Right lung (tissue), 5 donors: ENCODE results near the gene ZNF846. TPM values are rescaled to one million over a fixed set of nuclear protein-coding genes. Genes with fewer than 3 reads are reported as not detected.

Source experiments
- polyA plus RNA-seq, 5 donors: library from polyadenylated mRNA; unstranded; fragments of 120-200 nt; gene quantifications; one replicate each; pipeline versions ENCODE4 v1.2.1 to v1.2.3, GENCODE V29; 2013; ENCODE audit warnings: inconsistent platforms in 1 of 5, low replicate concordance in 1 of 5; ENCODE audit not compliant: insufficient read length in 5 of 5, insufficient read depth in 1 of 5

The ZNF846 gene
- polyA plus RNA-seq, 5 donors, result 21.7 to 44.4 (median 34.6) TPM

Other genes starting within 250 kb of the ZNF846 start
- gene ZNF426, start 230.1 kb downstream of the ZNF846 start, polyA plus RNA-seq, result 10 to 100 TPM; 12.8 to 27.7 (median 22.3) TPM
- 10 to 100 TPM; 16.6 to 33.7 (median 27.0) TPM for gene ZNF121, start 184.2 kb downstream of the ZNF846 start, polyA plus RNA-seq
- gene ZNF561, start 147.5 kb downstream of the ZNF846 start, polyA plus RNA-seq, result 10 to 100 TPM; 43.6 to 79.4 (median 71.9) TPM
- 10 to 100 TPM; 17.4 to 31.1 (median 25.0) TPM for gene ZNF562, start 93.6 kb downstream of the ZNF846 start, polyA plus RNA-seq
- 10 to 100 TPM; 26.2 to 40.9 (median 34.5) TPM for gene FBXL12, start 50.3 kb upstream of the ZNF846 start, polyA plus RNA-seq
- gene UBL5, start 59.2 kb upstream of the ZNF846 start, polyA plus RNA-seq, result 100 to 1,000 TPM; 191 to 281 (median 227) TPM
- gene PIN1, start 66.6 kb upstream of the ZNF846 start, polyA plus RNA-seq, result 10 to 100 TPM; 40.5 to 84.0 (median 53.5) TPM
- 10 to 100 TPM; 20.8 to 39.3 (median 29.8) TPM for gene OLFM2, start 167.8 kb upstream of the ZNF846 start, polyA plus RNA-seq
- 10 to 100 TPM in 1 of 5 donors, 1 to 10 TPM in 4; 3.6 to 11.0 (median 5.7) TPM for gene COL5A3, start 241.8 kb upstream of the ZNF846 start, polyA plus RNA-seq
- not detected for gene RDH8, start 244.7 kb upstream of the ZNF846 start, polyA plus RNA-seq